ENCODE results near the gene OMP. TPM values are rescaled to one million over a fixed set of nuclear protein-coding genes. Genes with fewer than 3 reads are reported as not detected.
"Not testable (repeated sequence)": the region's sequence is repeated elsewhere in the genome, so short reads cannot be mapped to it uniquely, and the experiment has no call there.

The OMP gene
- polyA plus RNA-seq, 1 donor from 2014 or later: not detected

- H3K4me3 ChIP-seq (ENCODE audit: low read length): no peak overlapping the region
- no peak overlapping the region for H3K4me2 ChIP-seq (ENCODE audit: low read length)
- no peaks in the 10 kb centered on the region for H3K79me2 ChIP-seq (replicated peaks; ENCODE audit: insufficient read depth, low read length)
- H2AFZ ChIP-seq (ENCODE audit: low read depth, low read length): no peak overlapping the region
- H3K9me3 ChIP-seq (ENCODE audit: low read length): no peaks in the 10 kb centered on the region
- TF ChIP-seq RAD21 (conservative IDR thresholded peaks at IDR 0.05): no peak
- no peak for TF ChIP-seq EZH2 (IDR thresholded peaks at IDR 0.05; ENCODE audit: borderline replicate concordance, insufficient read depth, low read length, poor library complexity, severe bottlenecking)
- TF ChIP-seq EP300 (conservative IDR thresholded peaks at IDR 0.05; ENCODE audit: poor library complexity, severe bottlenecking): no peak
- no peak for TF ChIP-seq TAF1 (IDR thresholded peaks at IDR 0.05; ENCODE audit: low read depth)
- TF ChIP-seq MXI1 (conservative IDR thresholded peaks at IDR 0.05; ENCODE audit: poor library complexity, severe bottlenecking): no peak
- no peak for TF ChIP-seq SMC3 (conservative IDR thresholded peaks at IDR 0.05; ENCODE audit: poor library complexity)
- TF ChIP-seq POLR2AphosphoS5 (IDR thresholded peaks at IDR 0.05): no peak
- H4K20me1 ChIP-seq (ENCODE audit: insufficient read depth): no peaks in the 10 kb centered on the region
- no peaks in the 10 kb centered on the region for H3K27me3 ChIP-seq (ENCODE audit: insufficient read depth, low read depth, low read length)
- H3K9ac ChIP-seq (ENCODE audit: low read length): no peak overlapping the region
- no peaks in the 10 kb centered on the region for H3K36me3 ChIP-seq (ENCODE audit: insufficient read depth, low read length)
- H3K27ac ChIP-seq (ENCODE audit: low read length): no peak overlapping the region
- no peaks in the 10 kb centered on the region for H3F3A ChIP-seq (ENCODE audit: insufficient read depth, low read length, poor library complexity, severe bottlenecking)
- no peaks in the 10 kb centered on the region for H3K9me2 ChIP-seq (ENCODE audit: insufficient read depth, low read length)
Measured at GRCh38 chr11:77096591-77097019, 6.0 kb upstream of the OMP start.

DNA sequence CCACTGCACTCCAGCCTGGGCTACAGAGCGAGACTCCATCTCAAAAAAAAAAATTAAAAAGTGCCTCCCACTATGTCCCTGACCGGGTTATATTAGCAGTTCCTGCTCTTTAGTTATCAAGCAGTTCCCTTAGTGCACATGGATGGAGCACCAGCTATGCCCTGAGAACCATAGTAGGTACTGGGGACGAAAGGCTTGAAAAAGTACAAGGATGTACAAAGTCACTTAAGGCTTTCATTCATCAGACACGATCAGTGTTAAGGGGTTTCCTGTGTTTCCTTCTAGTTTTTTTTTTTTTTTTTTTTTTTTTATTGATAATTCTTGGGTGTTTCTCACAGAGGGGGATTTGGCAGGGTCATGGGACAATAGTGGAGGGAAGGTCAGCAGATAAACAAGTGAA, 5.5 kb upstream of the OMP start:
- H3K36me3 ChIP-seq (ENCODE audit: insufficient read depth, low read length); H3F3A ChIP-seq (ENCODE audit: insufficient read depth, low read length, poor library complexity, severe bottlenecking); H3K27ac ChIP-seq (ENCODE audit: low read length); H2AFZ ChIP-seq (ENCODE audit: low read depth, low read length); H4K20me1 ChIP-seq (ENCODE audit: insufficient read depth); H3K9me3 ChIP-seq (ENCODE audit: low read length); H3K9ac ChIP-seq (ENCODE audit: low read length); H3K4me2 ChIP-seq (ENCODE audit: low read length); H3K27me3 ChIP-seq (ENCODE audit: insufficient read depth, low read depth, low read length); H3K79me2 ChIP-seq (replicated peaks; ENCODE audit: insufficient read depth, low read length); H3K9me2 ChIP-seq (ENCODE audit: insufficient read depth, low read length); H3K4me3 ChIP-seq (ENCODE audit: low read length): not testable (repeated sequence)

GRCh38 chr11:77100166-77101042, 2.2 kb upstream of the OMP start:
- Histone ChIP-seq H2AFZ (ENCODE audit: low read depth, low read length) (no peak overlapping the region), H3F3A (ENCODE audit: insufficient read depth, low read length, poor library complexity, severe bottlenecking) (no peaks in the 10 kb centered on the region), H3K36me3 (ENCODE audit: insufficient read depth, low read length) (no peaks in the 10 kb centered on the region), H3K9me2 (ENCODE audit: insufficient read depth, low read length) (no peaks in the 10 kb centered on the region), H3K4me3 (ENCODE audit: low read length) (no peak overlapping the region), H3K27ac (ENCODE audit: low read length) (no peak overlapping the region), H3K27me3 (ENCODE audit: insufficient read depth, low read depth, low read length) (no peaks in the 10 kb centered on the region), H3K4me2 (ENCODE audit: low read length) (no peak overlapping the region), H4K20me1 (ENCODE audit: insufficient read depth) (no peaks in the 10 kb centered on the region), H3K9me3 (ENCODE audit: low read length) (no peaks in the 10 kb centered on the region), H3K79me2 (replicated peaks; ENCODE audit: insufficient read depth, low read length) (no peaks in the 10 kb centered on the region), H3K9ac (ENCODE audit: low read length) (no peak overlapping the region)
- TF ChIP-seq POLR2AphosphoS5 (IDR thresholded peaks at IDR 0.05) (no peak), EP300 (conservative IDR thresholded peaks at IDR 0.05; ENCODE audit: poor library complexity, severe bottlenecking) (no peak), REST (IDR thresholded peaks at IDR 0.05; ENCODE audit: borderline replicate concordance) (no peak), MXI1 (conservative IDR thresholded peaks at IDR 0.05; ENCODE audit: poor library complexity, severe bottlenecking) (no peak), EZH2 (IDR thresholded peaks at IDR 0.05; ENCODE audit: borderline replicate concordance, insufficient read depth, low read length, poor library complexity, severe bottlenecking) (no peak), RAD21 (conservative IDR thresholded peaks at IDR 0.05) (no peak), TAF1 (IDR thresholded peaks at IDR 0.05; ENCODE audit: low read depth) (no peak), SMC3 (conservative IDR thresholded peaks at IDR 0.05; ENCODE audit: poor library complexity) (no peak)
- TF ChIP-seq, protein P1, sequence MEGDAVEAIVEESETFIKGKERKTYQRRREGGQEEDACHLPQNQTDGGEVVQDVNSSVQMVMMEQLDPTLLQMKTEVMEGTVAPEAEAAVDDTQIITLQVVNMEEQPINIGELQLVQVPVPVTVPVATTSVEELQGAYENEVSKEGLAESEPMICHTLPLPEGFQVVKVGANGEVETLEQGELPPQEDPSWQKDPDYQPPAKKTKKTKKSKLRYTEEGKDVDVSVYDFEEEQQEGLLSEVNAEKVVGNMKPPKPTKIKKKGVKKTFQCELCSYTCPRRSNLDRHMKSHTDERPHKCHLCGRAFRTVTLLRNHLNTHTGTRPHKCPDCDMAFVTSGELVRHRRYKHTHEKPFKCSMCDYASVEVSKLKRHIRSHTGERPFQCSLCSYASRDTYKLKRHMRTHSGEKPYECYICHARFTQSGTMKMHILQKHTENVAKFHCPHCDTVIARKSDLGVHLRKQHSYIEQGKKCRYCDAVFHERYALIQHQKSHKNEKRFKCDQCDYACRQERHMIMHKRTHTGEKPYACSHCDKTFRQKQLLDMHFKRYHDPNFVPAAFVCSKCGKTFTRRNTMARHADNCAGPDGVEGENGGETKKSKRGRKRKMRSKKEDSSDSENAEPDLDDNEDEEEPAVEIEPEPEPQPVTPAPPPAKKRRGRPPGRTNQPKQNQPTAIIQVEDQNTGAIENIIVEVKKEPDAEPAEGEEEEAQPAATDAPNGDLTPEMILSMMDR (IDR thresholded peaks at IDR 0.05; ENCODE audit: poor library complexity, severe bottlenecking): no peak
